TTC549 (cell line): Measurements from ENCODE around the gene XIRP2.

Source experiments
- FAIRE-seq: peaks from 2 replicates; lab custom pipeline; 2012; peaks lifted over from hg19 to GRCh38; lab: Jason Lieb, UNC

The XIRP2 gene

GRCh38 chr2:167293172-167293781 lies 405.0 kb downstream of the XIRP2 start:
- no peak for FAIRE-seq

- FAIRE-seq: no peak
Measured at GRCh38 chr2:167293943-167294775, 405.9 kb downstream of the XIRP2 start.

GRCh38 chr2:167294776-167295140 lies 406.5 kb downstream of the XIRP2 start:
- no peak for FAIRE-seq

- no peak for FAIRE-seq
Measured at GRCh38 chr2:167297292-167297691, 409.0 kb downstream of the XIRP2 start.

- no peak for FAIRE-seq
Measured at GRCh38 chr2:167298017-167298416, 409.7 kb downstream of the XIRP2 start.
